Fibroblast of villous mesenchyme (primary cell): ENCODE data around the gene NEURL1B. TPM values are rescaled to one million over a fixed set of nuclear protein-coding genes. Genes with fewer than 3 reads are reported as not detected.

Experiments used
- DNase-seq: peaks from one replicate; pipeline ENCODE4 v3.0.0-alpha.2; 2010; ENCODE audit warnings: low read depth
- H3K4me3 ChIP-seq: 2 replicates; pipeline ENCODE4 v1.5.1; 2011; ENCODE audit warnings: low read depth, mild to moderate bottlenecking, low read length
- CTCF ChIP-seq: IDR thresholded peaks from 2 replicates; pipeline ENCODE4 v1.5.1; 2012; ENCODE audit warnings: low read depth, mild to moderate bottlenecking, low read length; ENCODE audit not compliant: insufficient read depth
- total RNA-seq: library from RNA; depleted of rRNA; stranded (reverse); fragments of >200 nt; gene quantifications from 2 replicates; pipeline ENCODE4 v1.2.3, GENCODE V29; 2012

Gene NEURL1B
- total RNA-seq, 1 donor, result 4.3 TPM

DNA sequence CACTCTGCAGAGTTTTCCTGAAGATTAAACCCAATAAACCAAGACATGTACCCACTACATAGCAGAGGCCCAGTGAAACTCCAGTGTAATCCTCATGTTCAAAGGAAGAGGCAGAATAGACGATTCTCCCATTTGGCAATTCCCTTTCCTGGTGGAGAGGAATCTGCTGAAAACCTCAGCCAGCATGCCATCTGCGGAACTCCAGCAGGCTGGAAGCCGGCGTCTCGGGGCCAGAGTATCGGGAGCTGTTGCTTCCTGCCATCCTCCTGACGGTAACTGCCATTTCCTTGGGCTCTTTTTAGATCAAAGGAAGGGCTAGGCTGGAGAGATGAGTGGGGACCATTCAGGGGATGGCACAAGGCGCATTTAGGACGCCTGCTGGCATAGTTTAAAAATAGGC is 20.5 kb downstream of the NEURL1B start:
- no peak for DNase-seq
- no peak overlapping the region for H3K4me3 ChIP-seq
- no peak for TF ChIP-seq CTCF

DNA sequence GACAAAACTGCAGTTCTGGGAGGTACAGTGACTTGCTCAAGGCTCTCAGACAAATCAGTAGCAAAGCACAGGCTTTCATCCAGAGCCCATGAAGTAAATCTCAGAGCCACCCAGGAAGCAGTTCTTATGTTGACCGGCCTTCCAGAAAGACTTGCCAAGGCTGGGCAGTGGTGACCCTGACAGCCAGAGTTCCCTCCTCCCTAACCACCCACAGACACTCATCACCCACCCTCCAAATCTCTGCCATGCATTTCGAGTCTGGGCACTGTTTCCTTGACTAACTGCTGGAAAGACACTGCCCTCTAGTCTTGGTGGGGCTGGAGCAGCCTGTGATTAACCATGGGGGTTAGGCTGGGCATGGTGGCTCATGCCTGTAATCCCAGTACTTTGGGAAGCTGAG is 21.5 kb downstream of the NEURL1B start:
- no peak for TF ChIP-seq CTCF
- no peak overlapping the region for H3K4me3 ChIP-seq
- no peak for DNase-seq

DNA sequence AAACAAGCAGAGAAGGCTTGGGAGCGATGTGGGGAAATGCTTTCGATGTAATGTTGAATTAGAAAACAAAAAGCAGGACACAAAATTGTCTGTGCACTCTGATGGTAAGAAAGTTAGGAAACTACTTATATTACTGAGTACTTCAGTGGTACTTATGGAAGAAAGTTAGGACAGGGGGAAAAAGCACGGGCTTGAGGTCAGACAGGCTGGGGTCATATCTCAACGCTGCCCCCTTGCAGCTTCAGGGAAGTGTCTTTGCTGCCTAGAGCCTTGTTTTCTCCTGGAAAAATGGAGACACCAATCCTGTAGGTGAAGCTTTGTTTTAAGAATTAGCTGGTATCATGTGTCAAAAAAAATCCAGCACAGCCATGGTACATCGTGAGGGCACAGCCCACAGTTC is 23.0 kb downstream of the NEURL1B start:
- no peak for DNase-seq
- no peak overlapping the region for H3K4me3 ChIP-seq
- no peak for TF ChIP-seq CTCF

- TF ChIP-seq CTCF, result no peak
- H3K4me3 ChIP-seq, result no peak overlapping the region
- DNase-seq, result peak; percentile 67
Observed at GRCh38 chr5:172664681-172665541, 23.8 kb downstream of the NEURL1B start.

DNA sequence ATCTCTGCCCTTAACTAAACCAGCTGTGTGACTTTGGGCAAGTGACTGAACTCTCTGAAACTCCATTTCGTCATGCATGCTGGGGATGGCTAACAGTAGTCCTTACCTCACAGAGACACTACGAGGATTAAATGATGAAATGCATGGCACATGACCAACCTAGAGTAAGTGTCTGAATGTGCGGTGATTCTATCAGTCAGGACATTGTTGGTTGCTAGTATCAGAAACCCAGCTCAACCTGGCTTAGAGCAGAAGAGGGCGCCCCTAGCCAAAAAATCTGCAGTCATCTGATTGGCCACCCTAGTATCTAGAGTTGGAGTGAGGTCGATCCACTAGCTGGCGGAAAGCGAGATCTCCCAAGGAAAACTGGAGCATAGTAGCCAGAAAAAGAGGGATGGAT is 25.2 kb downstream of the NEURL1B start:
- no peak overlapping the region for H3K4me3 ChIP-seq
- DNase-seq, result peak; percentile 53
- no peak for TF ChIP-seq CTCF

DNA sequence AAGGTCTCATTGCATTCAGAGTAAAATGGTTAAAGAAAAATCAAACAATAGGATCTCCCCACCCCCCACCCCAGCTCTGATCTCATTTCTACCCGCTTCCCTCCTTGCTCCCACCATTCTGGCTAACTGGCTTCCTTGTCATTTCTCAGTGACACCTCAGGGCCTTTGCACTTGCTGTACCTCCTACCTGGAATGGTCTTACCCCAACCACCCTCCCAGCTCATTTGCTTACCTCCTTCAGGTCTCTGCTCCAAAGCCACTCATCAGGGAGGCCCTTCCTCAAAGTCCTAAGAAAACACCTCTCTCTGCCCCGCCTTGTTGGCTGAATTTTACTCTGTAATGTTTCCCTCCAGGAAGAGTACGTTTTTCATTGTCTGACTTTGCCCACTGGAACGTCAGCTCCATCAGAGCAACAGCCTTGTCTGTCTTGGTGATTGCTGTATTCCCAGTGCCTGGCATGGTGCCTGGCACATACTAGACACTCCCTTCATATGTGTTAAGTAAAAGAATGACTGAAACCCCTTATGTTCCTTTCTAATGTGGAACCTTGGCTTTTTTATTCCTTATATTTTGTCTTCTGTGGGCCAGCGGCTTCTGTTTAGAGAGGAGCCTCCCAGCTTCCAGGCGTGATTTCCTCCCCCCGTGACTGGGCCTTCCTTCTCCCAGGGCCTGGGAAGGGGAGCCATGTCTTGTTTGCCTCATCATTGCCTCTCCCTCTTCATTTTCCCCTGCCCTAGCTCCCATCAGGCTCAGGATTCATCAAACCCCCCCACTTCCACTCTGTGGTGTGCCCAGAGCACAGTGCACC is 26.9 kb downstream of the NEURL1B start:
- no peak for TF ChIP-seq CTCF
- DNase-seq, result no peak

More for the DNA sequence above, 26.9 kb downstream of the NEURL1B start:
- no peak overlapping the region for H3K4me3 ChIP-seq
